Heart right ventricle (tissue), 16 donors: ENCODE results near the gene TSC22D1. TPM values are rescaled to one million over a fixed set of nuclear protein-coding genes. Genes with fewer than 3 reads are reported as not detected.
A peak's percentile ranks its signal among the peaks of the same experiment; 100 is the strongest.

ENCODE experiments used
- ATAC-seq, 8 donors: fragments of 200-7000 bp; cut with Tn5 transposase; one replicate each; pipeline ENCODE4 v1.9.1; 2020; ENCODE audit warnings: mild to moderate bottlenecking in 8 of 8, moderate library complexity in 8 of 8, moderate number of reproducible peaks in 1 of 8
- DNase-seq, 2 donors: peaks; one replicate each; pipeline ENCODE4 v3.0.0-alpha.2; 2020
- H3K27ac ChIP-seq, 10 donors: fragments of 200-600 bp; sonication (generic) in 2 of 10; one replicate each; pipeline versions ENCODE4 v1.5.0 to v1.8.0; 2020 to 2022; ENCODE audit warnings: mild to moderate bottlenecking in 3 of 10
- H3K27me3 ChIP-seq, 7 donors: fragments of 200-600 bp; one replicate each; pipeline ENCODE4 v1.8.0; 2021 to 2022; ENCODE audit warnings: mild to moderate bottlenecking in 2 of 7
- H3K36me3 ChIP-seq, 9 donors: fragments of 200-600 bp; sonication (generic) in 1 of 9; one replicate each; pipeline versions ENCODE4 v1.5.0 to v1.8.0; 2020 to 2022; ENCODE audit warnings: mild to moderate bottlenecking in 2 of 9
- H3K4me1 ChIP-seq, 9 donors: fragments of 200-600 bp; sonication (generic) in 1 of 9; one replicate each; pipeline versions ENCODE4 v1.5.0 to v1.8.0; 2020 to 2022; ENCODE audit warnings: mild to moderate bottlenecking in 4 of 9
- H3K4me3 ChIP-seq, 10 donors: fragments of 200-600 bp; sonication (generic) in 2 of 10; one replicate each; pipeline versions ENCODE4 v1.5.0 to v1.8.0; 2020 to 2022; ENCODE audit warnings: mild to moderate bottlenecking in 7 of 10, moderate library complexity in 2 of 10
- H3K9me3 ChIP-seq, 11 donors: fragments of 200-600 bp in 10 of 11; sonication (generic) in 2 of 11; one replicate each; pipeline versions ENCODE4 v1.5.0 to v1.8.0; 2013 to 2022; ENCODE audit warnings: mild to moderate bottlenecking in 2 of 11, control low read depth in 1 of 11, moderate library complexity in 1 of 11
- CTCF ChIP-seq, 9 donors: fragments of 200-600 bp; sonication (generic) in 2 of 9; IDR thresholded peaks; one replicate each; pipeline versions ENCODE4 v1.5.0 to v1.8.0; 2021 to 2022; ENCODE audit warnings: antibody characterized with exemption in 9 of 9, mild to moderate bottlenecking in 5 of 9, moderate library complexity in 1 of 9
- WGBS, 2 donors: extraction: QIAGEN DNeasy Blood & Tissue Kit; methylation state at CpG; one replicate each; pipeline ENCODE4 v1.1.7; 2013; ENCODE audit warnings: inconsistent platforms in 1 of 2; 5-methylcytosine and 5-hydroxymethylcytosine counted together
- intact Hi-C, 10 donors: fragments of 100-400 bp; cut with DNase I; formaldehyde crosslinking; loops; one replicate each; pipeline versions ENCODE4 v1.11.1 to v1.14.2; 2022
- polyA plus RNA-seq, 2 donors: library from polyadenylated mRNA; stranded (reverse); fragments of 200-250 nt; gene quantifications; one replicate each; pipeline ENCODE4 v1.2.3, GENCODE V29; 2013
- total RNA-seq, 10 donors: library from RNA; stranded (reverse); fragmentation: NEBNext Ultra II Directional in 3 of 10; extraction: Animal tissue kit (Norgen Biotek cat#: 25700) in 3 of 10; gene quantifications; one replicate each; pipeline versions ENCODE4 v1.2.1 to v1.2.4, GENCODE V29; 2021 to 2023
- donor health status: Arrhythmogenic right ventricular cardiomyopathy.
- donor health status: ischemic (EF 13 %, LVEDD 7.1; RV severe dilation, severe dysfunction).
- donor health status: healthy with polysubstance abuse.
- donor health status: DM: no; HTN: yes; CAD: no.
- donor health status: DM: no; HTN: no; CAD: no.
- donor health status: ischemic (EF 25% LVEDD 6.9; RV normal size, moderate dysfunction).
- donor health status: ischemic (EF 25% LVEDD 5.7; RV mildly dilated, moderate dysfunction).
- donor health status: healthy.
- donor health status: DM: yes; HTN: yes; CAD: no.
- donor health status: Ischemic cardiomyopathy.
- donor health status: ischemic (EF 35%, LVEDD 5.7; RV mildly dilated, moderate dysfunction).
- donor health status: nonischemic (EF 11% LVEDD 7.7; RV severe dilation, severe dysfunction).
- donor health status: DM: yes; HTN: yes; CAD: no.
- donor health status: PGD.
- donor health status: ischemic (EF 29% LVEDD 5.4; RV normal size, mild dysfunction).
- donor health status: nonischemic (EF 23%, LVEDD 6.1; RV moderate dilation, normal function).

Gene TSC22D1
- total and polyA plus RNA-seq, 12 donors, result 48.5 to 200 (median 113) TPM

- ATAC-seq (no peak), DNase-seq (no peak)
- Histone ChIP-seq H3K27ac (no peak overlapping the region), H3K4me3 (no peak overlapping the region), H3K36me3 (no peaks in the 10 kb centered on the region), H3K4me1 (peaks cover 0 to 8% (median 0%) of the 10 kb centered on the region in 9 donors), H3K9me3 (no peaks in the 10 kb centered on the region), H3K27me3 (no peaks in the 10 kb centered on the region)
- no peak for TF ChIP-seq CTCF (IDR thresholded peaks at IDR 0.05)
- intact Hi-C loops, result no loop called here
- 97 to 98% methylated on average over 7 of the region's 7 CpGs for WGBS, 2 donors
Measured at GRCh38 chr13:44407891-44408290, 168.2 kb downstream of the TSC22D1 start.

- TF ChIP-seq CTCF (IDR thresholded peaks at IDR 0.05), result no peak
- no peak for DNase-seq
- H3K9me3 ChIP-seq, result no peaks in the 10 kb centered on the region
Measured at GRCh38 chr13:44407379-44407778, 168.8 kb downstream of the TSC22D1 start.

GRCh38 chr13:44406617-44407016, 169.5 kb downstream of the TSC22D1 start:
- Histone ChIP-seq H3K27ac (no peak overlapping the region), H3K4me1 (peaks cover 0 to 8% (median 0%) of the 10 kb centered on the region in 9 donors), H3K36me3 (no peaks in the 10 kb centered on the region), H3K9me3 (no peaks in the 10 kb centered on the region), H3K4me3 (no peak overlapping the region), H3K27me3 (no peaks in the 10 kb centered on the region)
- WGBS, 2 donors, result 75 to 87% methylated on average over 5 of the region's 5 CpGs
- DNase-seq (no peak), ATAC-seq (peak in 1 of 8 donors; percentile 37)
- no peak for TF ChIP-seq CTCF (IDR thresholded peaks at IDR 0.05)
- intact Hi-C loops, result no loop called here

More at GRCh38 chr13:44407379-44407778, 168.8 kb downstream of the TSC22D1 start:
- H3K4me1 ChIP-seq, result peaks cover 0 to 8% (median 0%) of the 10 kb centered on the region in 9 donors
- no peaks in the 10 kb centered on the region for H3K36me3 ChIP-seq
- no peak for ATAC-seq
- no peak overlapping the region for H3K4me3 ChIP-seq
- H3K27ac ChIP-seq, result no peak overlapping the region
- intact Hi-C loops, result no loop called here
- WGBS, 2 donors, result 94 to 95% methylated on average over 3 of the region's 3 CpGs
- no peaks in the 10 kb centered on the region for H3K27me3 ChIP-seq

GRCh38 chr13:44404261-44405132, 171.6 kb downstream of the TSC22D1 start:
- no peak for DNase-seq
- no peak overlapping the region for H3K27ac ChIP-seq
- no peak for TF ChIP-seq CTCF (IDR thresholded peaks at IDR 0.05)
- intact Hi-C loops, result no loop called here
- H3K36me3 ChIP-seq, result no peaks in the 10 kb centered on the region
- no peak for ATAC-seq
- WGBS, 2 donors, result 81 to 88% methylated on average over 15 of the region's 15 CpGs
- H3K4me3 ChIP-seq, result no peak overlapping the region
- no peaks in the 10 kb centered on the region for H3K9me3 ChIP-seq
- no peaks in the 10 kb centered on the region for H3K27me3 ChIP-seq
- peaks cover 0 to 8% (median 0%) of the 10 kb centered on the region in 9 donors for H3K4me1 ChIP-seq
